Calu3 (cell line): ENCODE data around the gene NPBWR2. TPM values are rescaled to one million over a fixed set of nuclear protein-coding genes. Genes with fewer than 3 reads are reported as not detected.

Source experiments
- BruUV-seq: library from RNA; stranded (reverse); fragments of 400-500 nt; replicated peaks from 2 replicates; lab custom pipeline; 2021; lab: Mats Ljungman, UMichigan
- CTCF ChIA-PET: fragments of 300-600 bp; sonication (Branson Sonifier 250); formaldehyde crosslinking; loops from one replicate; lab custom pipeline; 2022; ENCODE audit warnings: antibody characterized with exemption; lab: Charles Lee
- DNase-seq: peaks from one replicate; pipeline ENCODE4 v3.0.0; 2022
- H3K27ac Mint-ChIP-seq: one replicate; pipeline ENCODE4 v1.8.0; 2022; ENCODE audit warnings: mixed read lengths; ENCODE audit not compliant: unreplicated experiment
- H3K27me3 Mint-ChIP-seq: one replicate; pipeline ENCODE4 v1.8.0; 2022; ENCODE audit warnings: mixed read lengths; ENCODE audit not compliant: unreplicated experiment
- H3K36me3 Mint-ChIP-seq: one replicate; pipeline ENCODE4 v1.8.0; 2022; ENCODE audit warnings: mild to moderate bottlenecking, moderate library complexity, mixed read lengths; ENCODE audit not compliant: insufficient read depth, unreplicated experiment
- H3K4me1 Mint-ChIP-seq: one replicate; pipeline ENCODE4 v1.8.0; 2022; ENCODE audit warnings: mild to moderate bottlenecking, low read depth, mixed read lengths; ENCODE audit not compliant: unreplicated experiment
- H3K4me3 Mint-ChIP-seq: one replicate; pipeline ENCODE4 v1.8.0; 2022; ENCODE audit warnings: mild to moderate bottlenecking, low read depth, moderate library complexity, mixed read lengths; ENCODE audit not compliant: unreplicated experiment
- H3K9me3 Mint-ChIP-seq: one replicate; pipeline ENCODE4 v1.8.0; 2022; ENCODE audit warnings: low read depth, mixed read lengths; ENCODE audit not compliant: unreplicated experiment
- CTCF ChIP-seq: fragments of 200-600 bp; IDR thresholded peaks from one replicate; pipeline ENCODE4 v1.8.0; 2022; ENCODE audit warnings: antibody characterized with exemption; ENCODE audit not compliant: unreplicated experiment
- intact Hi-C: fragments of 100-400 bp; cut with micrococcal nuclease; formaldehyde crosslinking; loops from one replicate; pipeline ENCODE4 v1.10.0; 2022; ENCODE audit not compliant: unreplicated experiment
- total RNA-seq: library from RNA; stranded (reverse); gene quantifications from 2 replicates; pipeline ENCODE4 v1.2.3, GENCODE V29; 2022

The NPBWR2 gene
- total RNA-seq, 1 experiment from 2014 or later = not detected

DNA sequence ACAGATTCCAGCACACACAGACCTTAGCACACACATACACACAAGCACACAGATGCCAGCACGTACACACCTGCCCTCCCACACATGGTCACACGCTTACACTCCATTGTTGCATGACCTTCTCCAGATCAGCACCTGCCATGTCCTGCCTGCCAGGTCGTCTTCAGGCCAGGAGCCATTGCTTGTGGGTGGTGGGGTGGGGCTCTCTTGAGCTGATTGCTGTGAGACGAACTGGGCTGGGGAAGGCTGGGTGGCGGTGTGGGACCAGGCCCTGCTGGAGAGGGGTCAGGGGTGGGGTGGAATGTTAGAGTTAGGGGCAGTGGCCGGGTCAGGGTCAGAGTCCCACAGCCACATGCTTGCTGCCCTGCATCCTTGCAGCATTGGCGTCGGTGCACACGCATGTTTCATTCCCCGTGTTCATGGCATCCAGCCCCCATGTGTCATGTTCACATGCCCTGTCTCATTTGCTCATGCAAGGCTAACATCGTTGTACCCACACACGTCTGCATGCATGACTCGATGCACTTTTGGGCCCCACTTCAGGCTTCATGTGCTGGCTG lies 6.5 kb upstream of the NPBWR2 start:
- peak; percentile 3 for DNase-seq
- no peak for TF ChIP-seq CTCF
- H3K4me3 Mint-ChIP-seq = no peak overlapping the region
- no TSS peak for BruUV-seq
- no peaks in the 10 kb centered on the region for H3K4me1 Mint-ChIP-seq
- H3K27ac Mint-ChIP-seq = no peak overlapping the region
- no peaks in the 10 kb centered on the region for H3K36me3 Mint-ChIP-seq
- H3K9me3 Mint-ChIP-seq = no peaks in the 10 kb centered on the region
- CTCF ChIA-PET = no interaction called here
- intact Hi-C loops = no loop called here
- H3K27me3 Mint-ChIP-seq = peaks cover 78% of the 10 kb centered on the region

DNA sequence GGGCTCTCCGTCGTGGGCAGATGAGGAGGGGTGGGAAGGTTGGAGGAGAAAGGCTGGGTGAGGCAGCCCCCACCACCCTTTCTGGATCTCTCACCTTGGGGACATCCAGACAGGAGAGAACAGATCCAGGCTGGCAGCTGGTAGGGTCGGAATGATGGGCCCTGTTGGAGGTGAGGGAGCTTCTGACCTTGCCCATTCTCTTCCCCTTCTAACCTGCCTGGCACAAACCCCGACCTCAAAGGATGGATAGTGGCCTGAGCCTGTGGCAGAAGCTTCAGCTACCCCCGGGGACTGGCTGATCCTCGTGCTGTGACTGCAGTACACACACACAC lies 6.0 kb upstream of the NPBWR2 start:
- intact Hi-C loops = no loop called here
- BruUV-seq = no TSS peak
- CTCF ChIA-PET = no interaction called here
- Mint-ChIP-seq H3K36me3 (no peaks in the 10 kb centered on the region), H3K4me1 (no peaks in the 10 kb centered on the region), H3K27me3 (peaks cover 82% of the 10 kb centered on the region), H3K4me3 (no peak overlapping the region), H3K27ac (no peak overlapping the region), H3K9me3 (no peaks in the 10 kb centered on the region)
- DNase-seq = no peak
- no peak for TF ChIP-seq CTCF

DNA sequence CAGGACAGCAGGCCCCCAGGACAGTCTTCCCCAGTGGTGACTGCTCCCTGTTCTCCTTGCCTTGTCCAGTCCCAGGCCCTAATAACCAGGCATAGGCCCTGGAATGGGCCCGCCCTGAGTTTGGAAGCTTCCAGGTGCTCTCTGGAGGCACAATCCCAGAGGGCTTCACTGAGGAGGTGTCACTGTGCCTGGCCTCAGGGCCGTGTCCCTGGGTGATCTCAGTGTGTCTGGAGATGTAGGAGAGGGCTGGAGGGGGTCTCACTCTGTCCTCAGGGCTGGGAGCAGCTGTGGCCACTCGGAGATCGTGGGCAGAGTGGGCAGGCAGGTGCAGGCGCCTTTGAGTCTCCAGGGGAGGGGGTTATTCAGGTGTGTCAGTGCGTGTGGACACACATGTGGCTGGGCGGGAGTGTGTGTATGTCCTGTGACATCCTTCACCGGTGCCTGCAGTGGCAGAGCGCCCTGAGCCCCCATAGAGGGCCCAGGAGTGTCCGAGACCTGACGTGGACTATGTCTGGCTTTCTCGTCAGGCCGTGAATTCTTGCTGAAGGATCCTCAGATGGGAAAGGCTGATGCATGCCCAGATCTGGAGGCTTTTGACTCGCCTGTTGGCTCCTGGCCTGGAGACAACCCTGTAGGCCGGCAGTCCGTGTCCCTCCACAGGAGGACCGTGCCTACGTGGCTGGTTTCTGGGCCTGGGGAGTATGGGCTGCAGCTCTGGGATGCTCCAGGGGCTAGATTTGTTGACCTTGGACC lies 5.5 kb upstream of the NPBWR2 start:
- Mint-ChIP-seq H3K27ac (no peak overlapping the region), H3K9me3 (no peaks in the 10 kb centered on the region), H3K4me1 (no peaks in the 10 kb centered on the region), H3K36me3 (no peaks in the 10 kb centered on the region), H3K27me3 (peaks cover 88% of the 10 kb centered on the region), H3K4me3 (no peak overlapping the region)
- intact Hi-C loops = no loop called here
- CTCF ChIA-PET = no interaction called here
- no peak for TF ChIP-seq CTCF
- DNase-seq = no peak
- BruUV-seq = no TSS peak

DNA sequence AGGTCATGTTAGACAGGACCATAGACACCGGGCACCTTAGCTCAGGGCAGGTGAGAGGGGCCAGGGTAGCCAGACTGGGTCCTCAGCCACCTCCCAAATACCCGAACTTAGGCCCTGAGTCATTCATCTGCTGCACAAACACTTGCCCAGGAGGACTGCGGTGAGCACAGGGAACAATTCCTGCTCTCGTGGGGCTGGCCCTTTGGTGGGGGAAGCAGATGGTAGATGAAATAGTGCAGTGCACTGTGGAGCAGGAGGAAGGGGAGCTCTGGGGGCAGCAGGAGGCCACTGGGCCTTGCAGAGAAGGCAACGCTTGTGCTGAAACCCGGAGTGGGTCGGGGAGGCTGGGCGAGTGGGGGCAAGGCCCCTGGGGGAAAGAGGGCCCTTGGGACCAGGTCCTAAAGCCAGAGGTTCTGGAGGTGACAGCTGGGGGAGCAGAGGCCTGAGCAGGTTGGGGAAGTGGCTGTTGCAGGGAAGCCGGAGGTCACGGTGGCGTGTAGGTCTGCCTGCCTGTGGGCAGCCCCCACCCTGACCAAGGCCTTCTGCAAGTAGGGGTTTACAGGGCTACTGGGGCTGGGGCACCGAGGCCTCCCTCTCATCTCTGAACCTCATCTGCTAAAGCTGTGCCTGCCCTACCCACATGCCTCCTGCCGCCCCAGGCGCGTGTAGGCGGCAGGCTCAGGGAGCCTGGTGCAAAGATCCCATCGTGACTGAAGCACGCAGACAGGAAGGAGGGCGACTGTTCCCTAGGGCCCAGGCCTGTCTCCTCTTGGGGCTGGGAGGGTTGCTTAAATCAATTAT lies 4.7 kb upstream of the NPBWR2 start:
- intact Hi-C loops = no loop called here
- Mint-ChIP-seq H3K27me3 (peaks cover 94% of the 10 kb centered on the region), H3K9me3 (no peaks in the 10 kb centered on the region), H3K27ac (no peak overlapping the region), H3K4me3 (no peak overlapping the region), H3K4me1 (no peaks in the 10 kb centered on the region), H3K36me3 (no peaks in the 10 kb centered on the region)
- CTCF ChIA-PET = interaction anchor here (0.5 kb wide), 1 partner anchor 67 kb away, joined by 3 read pairs; no protein-coding TSS in a partner anchor
- TF ChIP-seq CTCF = no peak
- DNase-seq = peak; percentile 7
- BruUV-seq = no TSS peak
